Right lobe of liver (tissue), 6 donors: Measurements from ENCODE around the gene DIAPH2. TPM values are rescaled to one million over a fixed set of nuclear protein-coding genes. Genes with fewer than 3 reads are reported as not detected.

Experiments
- ATAC-seq, 4 donors: fragments of 200-7000 bp; cut with Tn5 transposase; one replicate each; pipeline ENCODE4 v1.9.1; 2020; ENCODE audit warnings: mild to moderate bottlenecking in 4 of 4, moderate library complexity in 4 of 4
- DNase-seq, 3 donors: peaks; one replicate each; pipeline ENCODE4 v3.0.0-alpha.2; 2020
- H3K27ac ChIP-seq, 3 donors: fragments of 200-600 bp; one replicate each; pipeline ENCODE4 v1.8.0; 2022
- H3K27me3 ChIP-seq, 2 donors: fragments of 200-600 bp; one replicate each; pipeline ENCODE4 v1.8.0; 2022
- H3K36me3 ChIP-seq, 4 donors: fragments of 200-600 bp; sonication (generic) in 1 of 4; one replicate each; pipeline versions ENCODE4 v1.5.1 to v1.8.0; 2017 to 2022; ENCODE audit warnings: control low read depth in 1 of 4
- H3K4me1 ChIP-seq, 4 donors: fragments of 200-600 bp; sonication (generic) in 1 of 4; one replicate each; pipeline versions ENCODE4 v1.5.1 to v1.8.0; 2017 to 2022; ENCODE audit warnings: control low read depth in 1 of 4
- H3K4me3 ChIP-seq, 3 donors: fragments of 200-600 bp; one replicate each; pipeline ENCODE4 v1.8.0; 2022
- H3K9me3 ChIP-seq, 4 donors: fragments of 200-600 bp; sonication (generic) in 1 of 4; one replicate each; pipeline versions ENCODE4 v1.5.1 to v1.8.0; 2017 to 2022; ENCODE audit warnings: control low read depth in 1 of 4
- POLR2A ChIP-seq: fragments of 450-650 bp; IDR thresholded peaks from one replicate; pipeline ENCODE4 v1.6.1; 2017; ENCODE audit warnings: antibody characterized with exemption, mild to moderate bottlenecking
- WGBS: methylation state at CpG from one replicate; pipeline ENCODE4 v1.1.6; 2018; ENCODE audit warnings: low coverage, low lambda C conversion rate; ENCODE audit not compliant: insufficient coverage; ENCODE audit errors: missing lambda C conversion rate; 5-methylcytosine and 5-hydroxymethylcytosine counted together
- intact Hi-C, 2 donors: fragments of 100-400 bp; cut with DNase I; formaldehyde crosslinking; loops; one replicate each; pipeline versions ENCODE4 v1.11.2 to v1.14.1; 2022
- total RNA-seq, 6 experiments: library from RNA; depleted of rRNA in 2 of 6; stranded (reverse); fragments of >200 nt in 2 of 6; fragmentation: NEBNext Ultra II Directional in 3 of 6; extraction: Animal tissue kit (Norgen Biotek cat#: 25700) in 3 of 6; gene quantifications; one replicate each; pipeline versions ENCODE4 v1.1.0 to v1.2.4, GENCODE V29; 2016 to 2023
- TF ChIP-seq, protein P1 (sequence below), 4 donors: fragments of 200-600 bp in 3 of 4; fragments of 450-650 bp in 1 of 4; IDR thresholded peaks; one replicate each; pipeline versions ENCODE4 v1.5.1 to v1.8.0; 2016 to 2022; ENCODE audit warnings: antibody characterized with exemption in 4 of 4, mild to moderate bottlenecking in 2 of 4
- donor health status: DM: no; HTN: yes; CAD: no.
- donor health status: DM: no; HTN: no; CAD: no.
- donor health status: DM: no; HTN: no; CAD: no.
- donor health status: DM: no; HTN: yes; CAD: no.
- donor health status: DM: no; HTN: yes; CAD: no.

DIAPH2 gene
- total RNA-seq, 6 experiments from 2014 or later, result 10.6 to 20.0 (median 16.4) TPM

DNA sequence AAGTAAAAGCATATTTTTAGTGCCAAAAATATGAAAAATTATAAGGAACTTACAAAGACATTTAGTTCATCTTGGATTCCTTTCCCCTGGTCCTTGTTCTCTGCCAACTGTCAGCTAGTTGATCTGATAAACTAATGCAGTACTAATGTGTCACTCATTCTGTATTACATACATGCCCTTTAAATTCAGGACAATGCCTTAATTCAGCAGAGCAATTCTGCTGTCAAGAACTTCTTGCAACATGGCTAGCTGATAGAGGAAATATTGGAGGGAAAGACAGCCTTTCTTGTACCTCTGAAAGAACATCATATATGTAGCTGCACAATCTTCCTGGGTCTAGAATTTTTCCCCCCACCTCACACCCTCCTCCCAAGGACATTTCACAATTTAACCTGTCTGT is 679.2 kb downstream of the DIAPH2 start:
- intact Hi-C loops, result no loop called here
- ATAC-seq, result no peak
- no peaks in the 10 kb centered on the region for H3K27me3 ChIP-seq
- H3K9me3 ChIP-seq, result no peaks in the 10 kb centered on the region
- no peak overlapping the region for H3K4me3 ChIP-seq
- no peaks in the 10 kb centered on the region for H3K4me1 ChIP-seq
- H3K36me3 ChIP-seq, result no peaks in the 10 kb centered on the region
- no peak for TF ChIP-seq POLR2A
- TF ChIP-seq, protein P1, sequence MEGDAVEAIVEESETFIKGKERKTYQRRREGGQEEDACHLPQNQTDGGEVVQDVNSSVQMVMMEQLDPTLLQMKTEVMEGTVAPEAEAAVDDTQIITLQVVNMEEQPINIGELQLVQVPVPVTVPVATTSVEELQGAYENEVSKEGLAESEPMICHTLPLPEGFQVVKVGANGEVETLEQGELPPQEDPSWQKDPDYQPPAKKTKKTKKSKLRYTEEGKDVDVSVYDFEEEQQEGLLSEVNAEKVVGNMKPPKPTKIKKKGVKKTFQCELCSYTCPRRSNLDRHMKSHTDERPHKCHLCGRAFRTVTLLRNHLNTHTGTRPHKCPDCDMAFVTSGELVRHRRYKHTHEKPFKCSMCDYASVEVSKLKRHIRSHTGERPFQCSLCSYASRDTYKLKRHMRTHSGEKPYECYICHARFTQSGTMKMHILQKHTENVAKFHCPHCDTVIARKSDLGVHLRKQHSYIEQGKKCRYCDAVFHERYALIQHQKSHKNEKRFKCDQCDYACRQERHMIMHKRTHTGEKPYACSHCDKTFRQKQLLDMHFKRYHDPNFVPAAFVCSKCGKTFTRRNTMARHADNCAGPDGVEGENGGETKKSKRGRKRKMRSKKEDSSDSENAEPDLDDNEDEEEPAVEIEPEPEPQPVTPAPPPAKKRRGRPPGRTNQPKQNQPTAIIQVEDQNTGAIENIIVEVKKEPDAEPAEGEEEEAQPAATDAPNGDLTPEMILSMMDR (IDR thresholded peaks at IDR 0.05), result no peak
- DNase-seq, result no peak
- no peak overlapping the region for H3K27ac ChIP-seq

DNA sequence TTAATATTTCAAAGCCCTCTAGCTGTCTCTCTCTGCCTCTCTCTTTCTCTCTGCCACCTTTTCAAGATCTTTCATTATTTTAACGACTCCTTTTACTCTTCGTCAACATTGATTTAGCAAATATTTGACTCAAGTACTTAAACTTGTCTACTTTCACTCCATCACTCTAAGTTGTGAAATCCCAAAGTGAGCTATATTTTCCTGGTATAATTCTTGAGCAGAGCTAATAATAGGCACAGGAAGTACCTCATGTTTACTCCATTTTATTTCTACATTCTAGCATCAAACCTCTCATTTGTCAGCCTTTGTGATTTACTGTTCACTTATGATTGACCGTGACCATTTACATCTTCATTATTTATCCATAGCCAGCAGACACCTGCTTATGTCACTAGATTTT is 681.6 kb downstream of the DIAPH2 start:
- no peak overlapping the region for H3K27ac ChIP-seq
- no peak overlapping the region for H3K4me3 ChIP-seq
- intact Hi-C loops, result no loop called here
- H3K9me3 ChIP-seq, result no peaks in the 10 kb centered on the region
- DNase-seq (no peak), ATAC-seq (peak in 1 of 4 donors; percentile 45)
- no peaks in the 10 kb centered on the region for H3K27me3 ChIP-seq
- 42% methylated on average over 3 of the region's 3 CpGs for WGBS
- no peaks in the 10 kb centered on the region for H3K4me1 ChIP-seq
- H3K36me3 ChIP-seq, result no peaks in the 10 kb centered on the region
- TF ChIP-seq, protein P1 (IDR thresholded peaks at IDR 0.05), result no peak

DNA sequence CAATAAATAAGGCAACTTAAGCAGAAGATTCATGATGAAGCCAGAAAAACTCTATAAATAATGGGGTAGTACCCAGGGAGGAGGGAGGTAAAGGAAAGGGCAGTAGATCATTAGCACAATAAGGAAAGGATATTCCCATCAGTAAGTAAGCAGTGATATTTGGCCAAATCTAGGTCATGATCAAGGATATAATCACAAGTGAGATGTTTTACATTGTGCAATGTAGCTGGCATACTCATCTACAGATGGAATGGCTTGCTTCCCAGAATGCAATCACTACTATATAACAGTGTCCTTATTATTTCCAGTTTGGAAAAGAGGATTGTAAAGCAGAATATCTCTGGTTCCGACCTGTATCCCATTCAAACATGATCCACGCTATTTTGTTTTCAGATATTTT is 682.5 kb downstream of the DIAPH2 start:
- Histone ChIP-seq H3K9me3 (no peaks in the 10 kb centered on the region), H3K4me3 (no peak overlapping the region), H3K27ac (no peak overlapping the region), H3K27me3 (no peaks in the 10 kb centered on the region), H3K36me3 (no peaks in the 10 kb centered on the region), H3K4me1 (no peaks in the 10 kb centered on the region)
- DNase-seq (no peak), ATAC-seq (peak; percentile 33 to 81 (median 78))
- TF ChIP-seq POLR2A, result no peak
- TF ChIP-seq, protein P1 (IDR thresholded peaks at IDR 0.05), result no peak
- WGBS, result 55% methylated on average over 2 of the region's 2 CpGs
- intact Hi-C loops, result no loop called here

DNA sequence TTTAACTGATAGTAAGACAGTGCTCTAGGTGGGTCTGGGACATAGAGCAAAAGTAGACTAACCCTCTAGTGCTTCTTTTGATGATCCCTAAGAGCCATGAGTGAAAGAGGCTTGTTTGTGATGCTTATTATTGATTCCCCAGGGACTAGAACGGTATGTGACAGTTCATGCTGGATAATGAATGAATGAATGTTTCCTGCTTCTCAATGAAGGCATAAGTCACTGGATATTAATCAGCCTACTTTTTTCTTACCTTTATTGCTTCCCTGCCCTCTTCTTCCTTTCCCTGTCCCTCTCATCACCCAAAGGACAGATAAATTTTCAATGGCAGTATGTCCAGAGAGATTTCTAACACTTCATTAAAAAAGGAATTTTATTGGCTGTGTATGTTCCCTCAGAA is 685.3 kb downstream of the DIAPH2 start:
- TF ChIP-seq POLR2A, result no peak
- TF ChIP-seq, protein P1 (IDR thresholded peaks at IDR 0.05), result no peak
- Histone ChIP-seq H3K27me3 (no peaks in the 10 kb centered on the region), H3K9me3 (no peaks in the 10 kb centered on the region), H3K4me1 (no peaks in the 10 kb centered on the region), H3K27ac (no peak overlapping the region), H3K4me3 (no peak overlapping the region), H3K36me3 (no peaks in the 10 kb centered on the region)
- no peak for ATAC-seq
- 64% methylated on average over 1 of the region's 1 CpG for WGBS
- no peak for DNase-seq
- intact Hi-C loops, result no loop called here
